HT-29 (cell line): Measurements from ENCODE around the gene DDI1. TPM values are rescaled to one million over a fixed set of nuclear protein-coding genes. Genes with fewer than 3 reads are reported as not detected.

Experiments used
- DNase-seq: peaks from one replicate; pipeline ENCODE4 v3.0.0-alpha.2; 2015; ENCODE audit warnings: low spot score
- total RNA-seq: library from RNA; depleted of rRNA; stranded (reverse); fragments of >200 nt; shearing (Covaris generic); gene quantifications from 2 replicates; pipeline ENCODE4 v1.2.3, GENCODE V29; 2014; rRNA removed

DDI1 gene
- not detected in 2 replicates for total RNA-seq

DNA sequence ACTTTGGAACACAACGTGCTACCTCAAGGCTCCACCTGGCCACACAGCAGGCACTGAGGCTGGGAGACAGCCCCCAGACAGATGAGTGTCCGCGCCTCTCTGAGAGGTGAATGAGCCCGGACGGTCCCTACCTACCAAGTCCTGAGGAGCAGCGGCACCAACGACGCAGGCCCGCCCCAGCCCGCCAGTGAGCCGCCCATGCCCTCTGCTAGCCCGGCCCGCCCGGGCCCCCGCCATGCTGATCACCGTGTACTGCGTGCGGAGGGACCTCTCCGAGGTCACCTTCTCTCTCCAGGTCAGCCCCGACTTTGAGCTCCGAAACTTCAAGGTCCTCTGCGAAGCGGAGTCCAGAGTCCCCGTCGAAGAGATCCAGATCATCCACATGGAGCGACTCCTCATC lies at the start of gene DDI1:
DDI1 (plus strand) TSS at position 53 of the 400 bp plus-strand sequence; CDS start at position 236, 183 bp downstream.
- no peak for DNase-seq

GRCh38 chr11:103987629-103988594 lies 48.5 kb upstream of the DDI1 start:
- DNase-seq, result no peak

DNA sequence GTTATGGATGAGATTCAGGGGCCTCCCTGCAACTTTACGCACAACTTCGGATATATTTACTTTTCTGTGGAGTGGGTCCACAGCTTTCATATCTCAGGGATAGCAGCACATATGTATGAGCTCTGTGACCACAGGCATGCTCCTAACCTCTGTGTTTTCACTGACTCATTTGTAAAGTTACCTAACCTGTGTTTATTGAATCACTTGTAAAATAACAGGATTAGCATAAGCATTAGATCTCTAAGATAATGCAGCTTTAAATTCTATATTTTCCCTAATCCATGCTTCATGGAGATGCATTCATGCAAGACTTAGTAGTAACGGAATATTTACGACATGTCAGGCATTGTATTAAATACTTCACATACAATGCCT lies 47.9 kb upstream of the DDI1 start:
- DNase-seq, result no peak

DNA sequence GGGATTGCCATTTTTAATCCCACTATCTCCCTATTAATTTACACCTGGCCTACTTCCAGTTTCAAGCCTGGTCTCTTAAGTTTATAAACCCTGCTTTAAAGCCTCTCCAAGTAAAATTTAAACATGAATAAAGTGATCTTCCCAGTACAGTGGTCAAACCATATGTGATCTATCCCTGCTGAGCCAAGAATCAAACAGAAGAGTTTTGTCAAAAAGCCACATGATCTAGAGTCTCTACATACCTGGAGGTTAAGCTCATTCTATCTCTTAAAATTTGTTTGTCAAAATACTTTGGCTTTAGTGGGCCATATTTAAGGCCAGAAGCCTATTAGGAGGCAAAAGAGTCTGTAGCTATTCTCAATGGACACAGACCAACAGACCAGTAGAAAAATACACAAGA lies 42.9 kb upstream of the DDI1 start:
- DNase-seq, result no peak

DNA sequence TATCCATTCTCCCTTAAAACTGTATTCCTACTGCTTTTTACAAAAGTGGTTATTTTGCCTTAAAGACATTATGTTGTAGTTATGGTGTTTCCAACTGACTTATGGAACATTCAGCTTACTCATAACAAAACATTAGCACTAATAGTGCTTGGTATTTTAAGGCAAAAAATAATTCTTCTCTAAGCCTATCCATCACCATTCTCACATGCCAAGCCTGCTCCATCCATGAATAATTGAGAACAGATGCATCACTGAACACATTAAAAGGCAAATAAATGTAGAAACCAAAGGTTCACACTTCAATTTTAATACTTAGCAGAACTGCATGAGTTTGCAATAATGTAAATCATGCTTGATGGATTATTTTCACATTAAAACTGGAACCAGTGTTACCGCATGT lies 42.3 kb upstream of the DDI1 start:
- no peak for DNase-seq

DNA sequence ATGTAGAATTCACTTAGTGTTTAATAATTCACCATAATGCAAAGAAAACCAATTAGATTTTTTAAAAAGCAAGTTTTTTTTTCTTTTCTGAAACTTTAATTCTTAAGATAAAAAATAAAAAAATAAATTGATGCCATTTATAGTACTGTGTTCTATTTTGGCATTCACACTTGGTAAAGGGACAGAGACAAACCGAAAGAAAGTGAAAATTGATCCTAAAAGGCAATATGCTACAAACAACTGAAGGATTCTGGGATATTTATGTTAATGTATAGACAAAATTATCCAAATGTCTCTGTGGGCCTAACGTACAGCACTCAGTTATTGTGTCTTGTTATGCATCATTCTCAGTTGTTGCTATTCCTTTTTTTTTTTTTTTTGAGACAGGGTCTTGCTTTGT lies 41.9 kb upstream of the DDI1 start:
- DNase-seq, result no peak

DNA sequence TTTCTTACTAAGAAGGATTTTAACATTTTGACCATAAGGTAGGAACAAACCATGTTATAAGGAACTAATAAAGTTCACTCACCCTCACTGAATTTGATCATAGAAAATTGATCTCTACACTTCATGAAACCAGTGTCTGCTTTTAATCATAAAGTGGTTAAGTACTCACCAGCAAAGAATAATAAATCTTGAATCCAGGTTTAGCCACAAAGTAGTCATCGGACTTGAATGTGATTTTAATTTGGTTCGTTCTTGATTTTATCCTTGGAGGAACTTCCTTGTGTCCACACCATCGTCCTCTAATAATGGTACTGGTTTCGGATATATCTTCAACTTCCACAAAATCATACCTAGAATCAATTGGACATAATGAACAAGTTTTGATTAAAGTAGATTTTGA lies 40.5 kb upstream of the DDI1 start:
- DNase-seq, result no peak

- no peak for DNase-seq
These were observed 39.4 kb upstream of the DDI1 start for GRCh38 chr11:103997082-103997481.

DNA sequence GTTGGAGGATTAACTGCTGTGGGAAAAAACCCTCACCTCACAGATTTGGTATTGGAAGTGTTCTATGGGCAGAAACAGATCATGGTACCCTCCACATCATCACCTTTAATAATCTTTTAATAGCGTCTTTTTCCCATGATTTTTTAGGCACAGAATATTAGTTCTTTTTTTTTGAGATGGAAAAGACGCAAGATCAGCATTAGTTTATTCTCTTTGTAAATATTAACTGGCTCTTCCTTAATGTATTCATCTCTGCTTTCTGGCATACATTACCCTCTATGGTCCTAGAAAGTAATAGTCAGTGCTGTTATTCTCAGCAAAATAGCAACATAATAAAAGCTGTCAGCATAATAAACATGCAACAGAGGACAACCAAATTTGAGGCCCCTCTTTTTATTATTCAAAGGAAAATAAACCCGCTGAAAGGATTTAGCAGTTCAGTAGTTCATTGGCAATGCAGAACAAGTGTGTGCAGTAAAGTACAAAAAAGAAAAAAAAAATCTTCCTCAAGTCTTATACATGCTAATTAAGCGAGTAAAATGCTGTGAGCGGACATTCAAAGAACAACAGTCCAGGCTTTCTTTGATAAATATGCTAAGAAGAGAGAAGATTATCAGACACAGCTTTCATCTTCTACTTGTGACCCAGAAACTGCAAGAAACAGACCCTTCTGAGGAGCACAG lies 37.5 kb upstream of the DDI1 start:
- DNase-seq, result no peak

DNA sequence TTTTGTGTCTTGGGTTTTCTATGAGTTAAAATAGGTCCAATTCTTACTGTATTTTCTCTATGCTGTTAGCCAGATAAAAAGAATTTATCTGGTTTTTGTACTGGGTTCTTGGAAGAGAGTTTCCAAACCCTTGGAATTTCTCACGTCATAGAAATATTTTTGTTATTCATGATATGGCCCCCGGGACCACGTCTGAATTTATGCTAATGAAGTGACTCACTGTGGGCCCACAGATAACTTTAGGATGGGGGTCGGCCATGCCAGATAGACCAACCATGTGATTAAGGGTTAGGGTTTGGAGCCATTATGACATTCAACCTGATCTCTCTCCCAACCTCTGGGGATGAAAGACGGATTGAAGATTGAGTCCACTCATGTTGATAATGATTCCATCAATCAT lies 35.6 kb upstream of the DDI1 start:
- DNase-seq, result no peak

DNA sequence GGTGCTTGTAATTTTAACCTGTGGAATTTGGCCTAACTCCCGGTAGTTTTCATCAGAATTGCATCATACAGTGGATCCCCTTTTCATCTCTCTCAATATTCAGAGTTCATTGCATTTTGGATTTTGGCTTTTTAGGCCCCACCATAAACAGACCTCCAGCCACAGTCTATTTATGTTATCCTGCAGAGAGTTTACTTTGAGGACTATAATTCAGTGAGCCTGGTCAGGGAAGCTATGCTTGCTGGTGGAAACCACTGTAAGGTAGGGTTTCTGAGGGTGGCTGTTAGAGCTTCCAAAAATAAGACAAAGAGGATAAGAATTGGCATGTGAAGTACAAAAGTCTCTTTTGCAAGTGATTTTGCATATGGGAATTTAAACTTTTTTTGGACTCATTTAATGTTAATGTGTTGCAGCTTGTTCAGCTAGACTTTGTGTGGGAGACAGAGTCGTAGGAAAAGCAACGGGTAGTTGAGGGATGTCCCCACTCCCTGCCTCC lies 34.8 kb upstream of the DDI1 start:
- DNase-seq, result no peak

- no peak for DNase-seq
These were observed 32.9 kb upstream of the DDI1 start for GRCh38 chr11:104003491-104003890.

- DNase-seq, result no peak
These were observed 31.1 kb upstream of the DDI1 start for GRCh38 chr11:104005234-104005855.

DNA sequence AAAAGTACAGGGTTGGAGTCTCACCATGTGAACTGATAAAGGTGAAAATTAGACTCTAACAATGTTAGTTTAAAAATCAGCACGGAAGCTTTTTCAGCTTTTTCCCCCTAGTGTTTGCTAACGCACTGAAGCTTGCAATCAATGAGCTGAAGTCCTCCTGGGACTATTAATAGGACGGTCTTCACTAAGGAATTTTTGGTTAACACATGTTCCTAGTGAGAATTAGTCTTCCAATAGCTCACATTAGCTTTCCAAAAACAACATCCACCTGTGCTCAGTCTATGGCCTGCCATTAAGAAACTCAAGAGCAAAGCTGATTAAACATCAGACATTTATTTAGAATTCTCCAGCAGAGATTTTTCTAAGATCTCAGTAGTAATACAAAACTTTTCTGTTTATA lies 26.7 kb upstream of the DDI1 start:
- DNase-seq, result no peak

DNA sequence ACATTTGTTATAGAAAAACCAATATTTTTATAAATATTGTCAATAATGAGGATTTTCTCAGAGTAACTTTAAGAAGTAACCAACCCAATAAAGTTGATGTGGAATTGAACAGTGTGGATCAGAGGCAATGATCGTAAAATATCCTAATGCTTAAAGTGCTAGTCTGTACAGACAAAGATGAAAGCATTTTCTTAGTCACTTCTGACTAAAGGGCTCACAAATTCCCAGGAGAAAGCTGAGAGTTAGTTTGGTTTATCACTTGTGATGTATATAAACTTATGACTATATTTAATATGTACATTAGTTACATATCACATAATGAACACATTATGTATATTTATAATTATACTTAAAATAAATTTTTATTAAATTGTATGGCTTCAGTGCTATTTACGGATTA lies 25.4 kb upstream of the DDI1 start:
- no peak for DNase-seq

DNA sequence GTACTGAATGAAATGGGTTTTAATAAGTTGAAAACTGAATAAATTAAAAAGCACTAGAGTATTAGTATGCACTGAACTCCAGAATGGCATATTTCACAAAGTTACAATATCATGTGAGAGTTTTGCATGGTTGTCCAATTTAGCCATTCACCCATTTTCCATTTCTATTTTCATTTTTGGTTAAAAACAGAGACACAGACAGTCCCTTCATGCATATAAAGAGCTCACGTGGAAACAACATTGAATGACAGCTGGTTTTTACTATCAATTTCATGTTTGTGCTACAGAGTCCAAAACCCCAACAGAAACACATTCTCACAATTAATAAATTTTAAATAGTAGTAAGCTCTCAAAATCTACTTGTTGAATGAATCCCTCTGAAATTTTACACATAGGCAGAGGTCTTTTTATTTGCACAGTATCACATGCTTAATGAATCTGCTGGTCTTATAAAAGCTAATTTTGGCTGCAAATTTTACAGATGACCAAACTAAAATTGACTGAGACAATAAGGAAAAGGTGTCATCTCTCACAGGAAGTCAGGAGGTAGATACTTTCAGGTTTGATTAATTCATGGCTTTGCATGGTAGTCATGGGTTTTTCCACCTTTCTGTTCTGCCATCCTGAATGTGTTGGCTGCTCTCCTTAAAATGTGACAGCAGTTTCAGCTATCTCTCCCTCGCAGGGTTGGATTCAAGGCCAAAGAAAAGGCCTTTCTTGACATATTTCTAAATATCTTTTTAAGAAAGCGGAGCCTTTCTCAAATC lies 20.6 kb upstream of the DDI1 start:
- DNase-seq, result no peak

- no peak for DNase-seq
These were observed 11.9 kb upstream of the DDI1 start for GRCh38 chr11:104024572-104024971.

DNA sequence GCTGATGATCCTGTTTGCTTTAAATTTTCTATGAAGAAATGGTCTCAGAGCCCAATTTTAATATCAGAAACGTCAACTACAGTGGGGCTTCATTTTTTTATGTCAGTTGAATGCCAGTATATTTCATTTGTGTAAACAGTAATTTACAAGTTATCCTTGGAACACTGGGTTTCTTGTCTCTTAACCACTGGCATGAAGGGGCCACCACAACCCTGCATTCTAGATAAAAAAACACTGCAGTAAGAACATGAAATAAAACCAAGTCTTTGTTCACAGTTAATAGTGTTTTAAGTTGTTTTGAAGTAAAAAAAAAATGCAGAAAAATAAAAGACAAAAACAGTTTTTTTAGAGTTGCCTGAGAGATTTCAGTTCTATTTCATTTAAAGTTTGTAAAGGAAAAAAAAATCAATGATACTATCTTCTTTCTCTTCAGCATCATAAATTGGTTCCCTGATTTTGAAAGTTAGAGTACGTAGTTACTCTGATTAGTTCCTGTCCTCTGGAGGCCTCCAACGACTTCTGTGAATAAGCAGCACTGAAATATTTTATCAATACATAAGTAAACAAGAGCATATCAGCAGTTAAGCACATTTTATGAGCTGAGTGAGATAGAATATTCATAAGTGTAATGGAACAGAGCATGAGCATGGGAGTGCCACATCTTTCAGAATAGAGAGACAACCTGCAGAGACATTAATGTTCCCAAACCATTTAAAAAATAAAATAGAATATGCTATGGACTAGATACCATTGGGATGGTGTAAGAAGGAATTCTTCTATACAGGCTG lies 7.8 kb upstream of the DDI1 start:
- no peak for DNase-seq

- peak; percentile 28 for DNase-seq
These were observed 3.3 kb upstream of the DDI1 start for GRCh38 chr11:104033134-104033533.

GRCh38 chr11:104033561-104033960 lies 2.9 kb upstream of the DDI1 start:
- DNase-seq, result no peak

DNA sequence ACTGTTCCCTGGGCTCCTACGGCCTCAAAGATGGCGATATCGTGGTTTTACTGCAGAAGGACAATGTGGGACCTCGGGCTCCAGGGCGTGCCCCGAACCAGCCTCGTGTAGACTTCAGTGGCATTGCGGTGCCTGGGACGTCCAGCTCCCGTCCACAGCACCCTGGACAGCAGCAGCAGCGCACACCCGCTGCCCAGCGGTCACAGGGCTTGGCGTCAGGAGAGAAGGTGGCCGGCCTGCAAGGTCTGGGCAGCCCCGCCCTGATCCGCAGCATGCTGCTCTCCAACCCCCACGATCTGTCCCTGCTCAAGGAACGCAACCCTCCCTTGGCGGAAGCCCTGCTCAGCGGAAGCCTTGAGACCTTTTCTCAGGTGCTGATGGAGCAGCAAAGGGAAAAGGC lies 555 bp downstream of the DDI1 start:
- no peak for DNase-seq
